HCT116 (cell line): ENCODE results near the gene MEF2D. TPM values are rescaled to one million over a fixed set of nuclear protein-coding genes. Genes with fewer than 3 reads are reported as not detected.

Experiments
- ATAC-seq: fragments of 200-7000 bp; cut with Tn5 transposase; 2 replicates; pipeline ENCODE4 v1.9.1; 2020; ENCODE audit warnings: mild to moderate bottlenecking, moderate library complexity
- BruUV-seq: library from RNA; stranded (reverse); fragments of 400-500 nt; replicated peaks from 2 replicates; lab custom pipeline; 2021; lab: Mats Ljungman, UMichigan
- CTCF ChIA-PET: fragments of 300-600 bp; sonication (Branson Sonifier 250); formaldehyde crosslinking; loops from one replicate; lab custom pipeline; 2021; ENCODE audit warnings: antibody characterized with exemption; lab: Charles Lee
- POLR2A ChIA-PET: fragments of 300-600, 350-600 bp; sonication (Branson Sonifier 250); formaldehyde crosslinking; loops from one replicate; lab custom pipeline; 2021; ENCODE audit warnings: antibody characterized with exemption; lab: Charles Lee
- RAD21 ChIA-PET, 2 experiments: fragments of 300-600 bp; sonication (Branson Sonifier 250); formaldehyde crosslinking; loops; one replicate each; lab custom pipeline; 2023; ENCODE audit warnings: low total read pairs in 2 of 2; ENCODE audit not compliant: uncharacterized antibody in 2 of 2, unreplicated experiment in 2 of 2, low non-redundant PET in 1 of 2; lab: Charles Lee
- DNase-seq: peaks from one replicate; pipeline ENCODE4 v3.0.0-alpha.2; 2010; ENCODE audit warnings: low read depth, low spot score
- H2AFZ ChIP-seq: fragments of 200-600 bp; shearing (Covaris generic), sonication (generic); 2 replicates; pipeline ENCODE4 v1.6.1; 2017; ENCODE audit warnings: low read depth, mixed run types, mixed read lengths, antibody characterized with exemption, low read length; ENCODE audit not compliant: poor library complexity, severe bottlenecking
- H3K27ac ChIP-seq: 2 replicates; pipeline ENCODE4 v1.5.1; 2012; ENCODE audit warnings: low read depth, low read length
- H3K27me3 ChIP-seq: fragments of 200-600 bp; sonication (generic); 2 replicates; pipeline ENCODE4 v1.6.1; 2016; ENCODE audit warnings: mixed run types, low read length, mixed read lengths; ENCODE audit not compliant: insufficient read depth
- H3K36me3 ChIP-seq, 2 experiments: fragments of 200-500 bp in 1 of 2; fragments of 200-600 bp in 1 of 2; sonication (Bioruptor generic) in 1 of 2; sonication (generic) in 1 of 2; 2 replicates each; pipeline versions ENCODE4 v1.5.1 to v1.6.1; 2014 to 2016; ENCODE audit warnings: low read length in 2 of 2, inconsistent platforms in 1 of 2, mixed read lengths in 1 of 2, mixed run types in 1 of 2; ENCODE audit not compliant: insufficient read depth in 2 of 2, control insufficient read depth in 1 of 2
- H3K4me1 ChIP-seq, 2 experiments: fragments of 200-600 bp in 1 of 2; sonication (generic) in 1 of 2; 2 replicates each; pipeline versions ENCODE4 v1.5.1 to v1.6.1; 2012 to 2017; ENCODE audit warnings: low read length in 2 of 2, inconsistent platforms in 1 of 2, mild to moderate bottlenecking in 1 of 2, mixed read lengths in 1 of 2, mixed run types in 1 of 2, moderate library complexity in 1 of 2; ENCODE audit not compliant: insufficient read depth in 2 of 2, control insufficient read depth in 1 of 2
- H3K4me2 ChIP-seq: fragments of 200-600 bp; sonication (generic); 2 replicates; pipeline ENCODE4 v1.6.1; 2017; ENCODE audit warnings: mixed run types, low read length, mixed read lengths
- H3K4me3 ChIP-seq, 2 experiments: fragments of 200-600 bp in 1 of 2; sonication (generic) in 1 of 2; replicated peaks in 1 of 2; 2 replicates each; pipeline ENCODE4 v1.5.1; 2011 to 2016; ENCODE audit warnings: low read length in 2 of 2, control low read depth in 1 of 2, low read depth in 1 of 2, mild to moderate bottlenecking in 1 of 2, mixed read lengths in 1 of 2, mixed run types in 1 of 2
- H3K79me2 ChIP-seq: fragments of 200-600 bp; sonication (generic); 2 replicates; pipeline ENCODE4 v1.6.1; 2017; ENCODE audit warnings: mild to moderate bottlenecking, mixed run types, low read length, moderate library complexity, mixed read lengths; ENCODE audit not compliant: insufficient read depth
- H3K9ac ChIP-seq: fragments of 200-600 bp; sonication (generic); 2 replicates; pipeline ENCODE4 v1.6.1; 2016; ENCODE audit warnings: low read length, mixed read lengths
- H3K9me2 ChIP-seq: fragments of 200-600 bp; sonication (generic), shearing (Covaris generic); 2 replicates; pipeline ENCODE4 v1.6.1; 2017; ENCODE audit warnings: mixed run types, mild to moderate bottlenecking, moderate library complexity; ENCODE audit not compliant: insufficient read depth
- H3K9me3 ChIP-seq, 2 experiments: fragments of 200-500 bp in 1 of 2; fragments of 200-600 bp in 1 of 2; sonication (Bioruptor generic) in 1 of 2; sonication (generic) in 1 of 2; 2 replicates each; pipeline ENCODE4 v1.6.1; 2014 to 2017; ENCODE audit warnings: low read length in 2 of 2, mixed read lengths in 2 of 2, inconsistent platforms in 1 of 2, low read depth in 1 of 2, mild to moderate bottlenecking in 1 of 2, mixed run types in 1 of 2, moderate library complexity in 1 of 2; ENCODE audit not compliant: control insufficient read depth in 1 of 2, insufficient read depth in 1 of 2
- H4K20me1 ChIP-seq: fragments of 200-600 bp; sonication (generic), shearing (Covaris generic); 2 replicates; pipeline ENCODE4 v1.6.1; 2017; ENCODE audit warnings: mixed run types, mild to moderate bottlenecking, moderate library complexity; ENCODE audit not compliant: insufficient read depth
- CTCF ChIP-seq, 3 experiments: fragments of 200-600 bp in 1 of 3; sonication (generic) in 1 of 3; IDR thresholded peaks in 2 of 3; conservative IDR thresholded peaks in 1 of 3; 2 replicates each; pipeline ENCODE4 v1.5.1; 2012 to 2017; ENCODE audit warnings: low read depth in 2 of 3, low read length in 2 of 3, antibody characterized with exemption in 1 of 3, borderline replicate concordance in 1 of 3, control low read depth in 1 of 3, mild to moderate bottlenecking in 1 of 3, mixed read lengths in 1 of 3, mixed run types in 1 of 3, moderate library complexity in 1 of 3; ENCODE audit not compliant: insufficient read depth in 1 of 3
- EGR1 ChIP-seq: IDR thresholded peaks from 2 replicates; pipeline ENCODE4 v1.6.1; 2012; ENCODE audit warnings: low read depth
- FOSL1 ChIP-seq: IDR thresholded peaks from 2 replicates; pipeline ENCODE4 v1.6.1; 2012; ENCODE audit warnings: low read depth
- JUND ChIP-seq: IDR thresholded peaks from 2 replicates; pipeline ENCODE4 v1.6.1; 2012
- POLR2A ChIP-seq: IDR thresholded peaks from 2 replicates; pipeline ENCODE4 v1.7.0; 2011; ENCODE audit warnings: borderline replicate concordance; ENCODE audit not compliant: insufficient read depth, insufficient read length; ENCODE audit errors: extremely low read depth
- POLR2AphosphoS5 ChIP-seq: IDR thresholded peaks from 2 replicates; pipeline ENCODE4 v1.6.1; 2011; ENCODE audit warnings: mild to moderate bottlenecking, low read depth, low read length, moderate library complexity
- RAD21 ChIP-seq: IDR thresholded peaks from 2 replicates; pipeline ENCODE4 v1.6.1; 2012; ENCODE audit warnings: low read depth, mild to moderate bottlenecking
- SP1 ChIP-seq: IDR thresholded peaks from 2 replicates; pipeline ENCODE4 v1.6.1; 2012; ENCODE audit warnings: low read depth
- SRF ChIP-seq: IDR thresholded peaks from 2 replicates; pipeline ENCODE4 v1.6.1; 2012; ENCODE audit warnings: low read depth
- YY1 ChIP-seq: IDR thresholded peaks from 2 replicates; pipeline ENCODE4 v1.6.1; 2011; ENCODE audit warnings: low read length, low read depth, moderate library complexity, mild to moderate bottlenecking; ENCODE audit not compliant: insufficient replicate concordance; ENCODE audit errors: extremely low read depth
- ZNF274 ChIP-seq: fragments of 200-500 bp; sonication (Bioruptor generic); IDR thresholded peaks from 2 replicates; pipeline ENCODE4 v1.6.1; 2014; ENCODE audit warnings: mild to moderate bottlenecking, low read depth, low read length, inconsistent platforms
- intact Hi-C: fragments of 100-400 bp; cut with micrococcal nuclease; formaldehyde crosslinking; loops from 2 replicates; pipeline ENCODE4 v1.10.0; 2022
- total RNA-seq: library from RNA; stranded (reverse); gene quantifications from one replicate; pipeline ENCODE4 v1.2.1, GENCODE V29; 2021; ENCODE audit not compliant: unreplicated experiment
- TF ChIP-seq, protein P1 (sequence below): IDR thresholded peaks from 2 replicates; pipeline ENCODE4 v1.6.1; 2012

The MEF2D gene
- total RNA-seq, 1 experiment from 2014 or later = 44.2 TPM

- DNase-seq (no peak), ATAC-seq (peak; percentile 39)
- intact Hi-C loops = no loop called here
- H2AFZ ChIP-seq = no peak overlapping the region
- H3K36me3 ChIP-seq = peaks cover 0 to 7% of the 10 kb centered on the region in 2 experiments; a peak in 1 of 4 replicates
- peak overlapping the region; percentile 86 for H3K9ac ChIP-seq
- no peaks in the 10 kb centered on the region for H3K27me3 ChIP-seq
- H3K27ac ChIP-seq = peak overlapping the region; percentile 76; the same call in 1 of the 2 replicates
- H3K4me2 ChIP-seq = peak overlapping the region; percentile 82
- no peaks in the 10 kb centered on the region for H4K20me1 ChIP-seq
- no peaks in the 10 kb centered on the region for H3K9me2 ChIP-seq
- H3K9me3 ChIP-seq = no peaks in the 10 kb centered on the region
- ChIA-PET CTCF (interaction anchor here (1.1 to 1.9 kb wide), 4 partner anchors 18 to 37 kb away, joined by 3 to 9 read pairs (median 4); no protein-coding TSS in a partner anchor), POLR2A (interaction anchor here (0.9 kb wide), 1 partner anchor 10 kb away, joined by 3 read pairs; no protein-coding TSS in a partner anchor), RAD21 (interaction anchor here in 1 of 2 experiments (0.7 kb wide), 1 partner anchor 25 kb away, joined by 11 read pairs; no protein-coding TSS in a partner anchor)
- H3K79me2 ChIP-seq = peaks cover 54% of the 10 kb centered on the region
- BruUV-seq = no TSS peak
- H3K4me1 ChIP-seq = peaks cover 10 to 46% of the 10 kb centered on the region in 2 experiments; a peak in 3 of 4 replicates
- H3K4me3 ChIP-seq = peak overlapping the region; percentile 69 to 73
- TF ChIP-seq CTCF (IDR thresholded peaks at IDR 0.05 in 2 of 3, conservative IDR thresholded peaks at IDR 0.05 in 1 of 3; ENCODE audit: borderline replicate concordance in 1 of 3, insufficient read depth in 1 of 3, low read depth in 2 of 3, low read length in 2 of 3) (peak in 2 of 3 experiments; percentile 44 to 52; a peak in 4 of 6 replicates), JUND (no peak), ZNF274 (no peak), EGR1 (no peak), YY1 (peak; percentile 18), FOSL1 (no peak), SP1 (no peak), SRF (no peak), POLR2A (no peak), RAD21 (no peak), POLR2AphosphoS5 (no peak; the same call in 1 of the 2 replicates)
- TF ChIP-seq, protein P1, sequence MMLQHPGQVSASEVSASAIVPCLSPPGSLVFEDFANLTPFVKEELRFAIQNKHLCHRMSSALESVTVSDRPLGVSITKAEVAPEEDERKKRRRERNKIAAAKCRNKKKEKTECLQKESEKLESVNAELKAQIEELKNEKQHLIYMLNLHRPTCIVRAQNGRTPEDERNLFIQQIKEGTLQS = no peak
These were observed 80.7 kb downstream of the MEF2D start for GRCh38 chr1:156419854-156420204.
